K562 (cell line): Measurements from ENCODE around the gene PILRA. TPM values are rescaled to one million over a fixed set of nuclear protein-coding genes. Genes with fewer than 3 reads are reported as not detected.

Experiments
- ATAC-seq: fragments of 200-7000 bp; cut with Tn5 transposase; 3 replicates; pipeline ENCODE4 v1.9.1; 2020; ENCODE audit warnings: moderate library complexity
- BruUV-seq: library from RNA; stranded (reverse); fragments of 400-500 nt; replicated peaks from 2 replicates; lab custom pipeline; 2021; lab: Mats Ljungman, UMichigan
- CTCF ChIA-PET: fragments of 300-600 bp; formaldehyde crosslinking; extraction: SDS; loops from one replicate; lab custom pipeline; 2021; ENCODE audit warnings: low intra/inter-chr PET ratio; lab: Yijun Ruan, JAX
- POLR2A ChIA-PET: fragments of 300-600, 350-650 bp; sonication (Branson Sonifier 250); formaldehyde crosslinking; extraction: SDS; loops from one replicate; lab custom pipeline; 2021; ENCODE audit warnings: antibody characterized with exemption, inconsistent platforms; lab: Yijun Ruan, JAX
- DNase-seq, 4 experiments: peaks; one replicate each; pipeline versions ENCODE4 v3.0.0 to v3.0.0-alpha.2; 2011 to 2018; ENCODE audit warnings: low spot score in 3 of 4, mixed read lengths in 3 of 4; ENCODE audit errors: extremely low read depth in 1 of 4
- FAIRE-seq: peaks from 2 replicates; lab custom pipeline; 2011; peaks lifted over from hg19 to GRCh38; lab: Jason Lieb, UNC
- H2AFZ ChIP-seq: 2 replicates; pipeline ENCODE4 v1.6.0; 2011; ENCODE audit warnings: low read depth, low read length, control low read depth, inconsistent platforms
- H3K27ac ChIP-seq: fragments of 200-600 bp; 3 replicates; pipeline ENCODE4 v1.8.0; 2011; ENCODE audit warnings: low read depth, mild to moderate bottlenecking, control low read depth, inconsistent platforms, low read length, moderate library complexity, mixed read lengths; ENCODE audit errors: extremely low read depth
- H3K27me3 ChIP-seq, 2 experiments: fragments of 300-600 bp in 1 of 2; 2 replicates in 1 of 2; 3 replicates in 1 of 2; pipeline versions ENCODE4 v1.6.0 to v1.8.0; 2011; ENCODE audit warnings: inconsistent platforms in 2 of 2, low read length in 2 of 2, mild to moderate bottlenecking in 1 of 2, mixed read lengths in 1 of 2, moderate library complexity in 1 of 2; ENCODE audit not compliant: control insufficient read depth in 2 of 2, insufficient read depth in 2 of 2
- H3K36me3 ChIP-seq: fragments of 300-600 bp; 3 replicates; pipeline ENCODE4 v1.8.0; 2011; ENCODE audit warnings: mild to moderate bottlenecking, low read length, inconsistent platforms; ENCODE audit not compliant: control insufficient read depth, insufficient read depth
- H3K4me1 ChIP-seq, 2 experiments: fragments of 200-600 bp in 1 of 2; replicated peaks in 1 of 2; 2 replicates in 1 of 2; 3 replicates in 1 of 2; pipeline versions ENCODE4 v1.5.1 to v1.8.0; 2011; ENCODE audit warnings: inconsistent platforms in 2 of 2, low read length in 2 of 2, mild to moderate bottlenecking in 1 of 2, mixed read lengths in 1 of 2, moderate library complexity in 1 of 2; ENCODE audit not compliant: control insufficient read depth in 2 of 2, insufficient read depth in 2 of 2
- H3K4me2 ChIP-seq: 2 replicates; pipeline ENCODE4 v1.6.1; 2011; ENCODE audit warnings: low read length, control low read depth, inconsistent platforms, mixed read lengths; ENCODE audit not compliant: insufficient read depth
- H3K4me3 ChIP-seq: fragments of 200-600 bp; sonication (generic), shearing (Covaris generic); 2 replicates; pipeline ENCODE4 v1.5.1; 2016; ENCODE audit warnings: control low read depth, inconsistent platforms
- H3K79me2 ChIP-seq: fragments of 200-600 bp; 3 replicates; pipeline ENCODE4 v1.8.0; 2011; ENCODE audit warnings: low read length, inconsistent platforms; ENCODE audit not compliant: control insufficient read depth, insufficient read depth
- H3K9ac ChIP-seq, 2 experiments: 2 replicates each; pipeline versions ENCODE4 v1.6.0 to v1.6.1; 2011; ENCODE audit warnings: low read depth in 2 of 2, low read length in 2 of 2, control low read depth in 1 of 2, inconsistent platforms in 1 of 2, mild to moderate bottlenecking in 1 of 2, mixed read lengths in 1 of 2; ENCODE audit not compliant: insufficient read depth in 1 of 2
- H3K9me1 ChIP-seq: one replicate; pipeline ENCODE4 v1.6.0; 2011; ENCODE audit warnings: inconsistent platforms, mild to moderate bottlenecking, low read length, moderate library complexity; ENCODE audit not compliant: control insufficient read depth, insufficient read depth
- H3K9me3 ChIP-seq: replicated peaks from 2 replicates; pipeline ENCODE4 v1.5.1; 2011; ENCODE audit warnings: low read depth, low read length, inconsistent platforms; ENCODE audit not compliant: control insufficient read depth, insufficient read depth
- H4K20me1 ChIP-seq: replicated peaks from 2 replicates; pipeline ENCODE4 v1.6.1; 2011; ENCODE audit warnings: low read length, inconsistent platforms, mixed read lengths; ENCODE audit not compliant: control insufficient read depth, insufficient read depth
- E2F1 ChIP-seq: sonication (generic); formaldehyde crosslinking; IDR thresholded peaks from 2 replicates; pipeline ENCODE4 v1.8.1; 2023; ENCODE audit warnings: mild to moderate bottlenecking, missing genetic modification reagents, moderate library complexity
- ESRRB ChIP-seq: fragments of 250-450 bp; sonication (Bioruptor Pico); IDR thresholded peaks from 2 replicates; pipeline ENCODE4 v1.5.0; 2020; ENCODE audit warnings: mild to moderate bottlenecking, moderate library complexity, borderline replicate concordance
- ETV6 ChIP-seq, 3 experiments: fragments of 150-350 bp in 1 of 3; sonication (generic) in 1 of 3; formaldehyde crosslinking in 1 of 3; IDR thresholded peaks; 2 replicates each; pipeline versions ENCODE4 v1.6.1 to v1.8.0; 2014 to 2022; ENCODE audit warnings: borderline replicate concordance in 2 of 3, low read depth in 2 of 3, antibody characterized with exemption in 1 of 3, low read length in 1 of 3, mild to moderate bottlenecking in 1 of 3, missing genetic modification reagents in 1 of 3
- HINFP ChIP-seq: fragments of 450-650 bp; conservative IDR thresholded peaks from 2 replicates; pipeline ENCODE4 v1.6.1; 2016; ENCODE audit warnings: missing genetic modification characterization, low read depth, mild to moderate bottlenecking, control low read depth, missing compliant biosample characterization
- KDM1A ChIP-seq, 2 experiments: fragments of 450-650 bp; IDR thresholded peaks; 2 replicates each; pipeline ENCODE4 v1.6.1; 2016; ENCODE audit warnings: mild to moderate bottlenecking in 2 of 2
- PHB2 ChIP-seq: fragments of 450-650 bp; IDR thresholded peaks from 2 replicates; pipeline ENCODE4 v1.6.1; 2017; ENCODE audit warnings: low read depth
- SIN3A ChIP-seq, 2 experiments: fragments of 150-350 bp in 1 of 2; IDR thresholded peaks; 2 replicates each; pipeline ENCODE4 v1.6.1; 2011 to 2016; ENCODE audit warnings: borderline replicate concordance in 2 of 2, low read depth in 2 of 2, low read length in 2 of 2, mild to moderate bottlenecking in 2 of 2, moderate library complexity in 2 of 2; ENCODE audit not compliant: control insufficient read depth in 1 of 2
- SRSF1 ChIP-seq: fragments of 200-400 bp; formaldehyde crosslinking; IDR thresholded peaks from 2 replicates; pipeline ENCODE4 v1.6.1; 2017; ENCODE audit warnings: mild to moderate bottlenecking, low read depth, low read length, moderate library complexity
- XRCC4 ChIP-seq: IDR thresholded peaks from one replicate; pipeline ENCODE4 v1.6.1; 2011; ENCODE audit not compliant: insufficient read depth, insufficient read length; ENCODE audit errors: extremely low read depth
- ZC3H11A ChIP-seq: IDR thresholded peaks from 2 replicates; pipeline ENCODE4 v1.6.1; 2012; ENCODE audit warnings: low read depth, low read length, improper control_type of control experiment
- ZHX1 ChIP-seq: fragments of 150-350 bp; conservative IDR thresholded peaks from 2 replicates; pipeline ENCODE4 v1.6.1; 2014; ENCODE audit warnings: low read length
- WGBS: fragments of 100-300 bp; shearing (Covaris generic); methylation state at CpG from one replicate; pipeline ENCODE4 v1.1.6; 2016; ENCODE audit warnings: low coverage, mixed read lengths; ENCODE audit not compliant: insufficient coverage; ENCODE audit errors: missing lambda C conversion rate; 5-methylcytosine and 5-hydroxymethylcytosine counted together
- in situ Hi-C: fragments of 300-500 bp; cut with MboI; formaldehyde crosslinking; loops from 4 replicates; pipeline ENCODE4 v1.15.0; 2018; ENCODE audit warnings: inconsistent platforms, mixed read lengths
- intact Hi-C: fragments of 100-400 bp; cut with micrococcal nuclease; formaldehyde crosslinking; loops from 2 replicates; pipeline ENCODE4 v1.14.2; 2022
- polyA plus RNA-seq, 8 experiments: library from polyadenylated mRNA; depleted of rRNA in 4 of 8; stranded (reverse) in 5 of 8; unstranded in 3 of 8; fragments of >200 nt; fragmentation: Nextera tagmentation in 2 of 8; fragmentation: Illumina TruSeq in 1 of 8; extraction: Ambion mirVana in 2 of 8; extraction: Trizol in 1 of 8; gene quantifications; 2 replicates each; pipeline versions ENCODE4 v1.2.1 to v1.2.3, GENCODE V29; 2011 to 2014; ENCODE audit warnings: inconsistent platforms in 1 of 8, missing spikeins in 1 of 8
- total RNA-seq, 7 experiments: library from RNA; depleted of rRNA in 6 of 7; stranded (reverse); fragments of >200 nt in 6 of 7; fragmentation: Illumina TruSeq in 2 of 7; extraction: Trizol in 2 of 7; gene quantifications; 2 replicates each; pipeline versions ENCODE4 v1.2.1 to v1.2.3, GENCODE V29; 2011 to 2021; ENCODE audit warnings: low replicate concordance in 1 of 7

Gene PILRA
- total and polyA plus RNA-seq, 9 of the 15 experiments (the other 6 are each of a cell fraction or from before 2014, with no cell fraction given), result 0.13 to 1.8 (median 0.62) TPM

DNA sequence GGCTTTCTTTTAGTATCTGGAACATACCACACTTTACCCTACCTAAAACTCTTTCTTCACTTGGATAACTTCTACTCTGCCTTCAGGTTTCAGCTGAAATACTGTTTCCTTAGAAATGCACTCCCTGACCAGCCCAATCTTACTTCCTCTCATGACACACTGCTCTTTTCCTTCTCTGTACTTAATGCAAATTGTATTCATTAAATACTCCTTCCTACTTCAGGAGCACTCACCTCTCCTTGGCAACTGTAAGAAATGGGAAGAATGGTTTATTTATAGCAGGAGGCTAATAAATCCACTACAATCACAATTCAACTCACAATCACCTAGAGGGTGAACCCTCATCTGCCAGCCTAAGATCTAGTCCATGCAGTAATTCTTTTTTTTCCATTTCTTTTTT, 40.1 kb downstream of the PILRA start (continued):
- TF ChIP-seq SRSF1 (no peak), ZC3H11A (no peak)

- Histone ChIP-seq H3K36me3 (no peaks in the 10 kb centered on the region), H3K4me3 (no peak overlapping the region), H3K27me3 (peaks cover 7 to 15% of the 10 kb centered on the region in 2 experiments; a peak in 4 of 5 replicates), H4K20me1 (no peaks in the 10 kb centered on the region), H3K79me2 (no peaks in the 10 kb centered on the region), H3K9me3 (no peaks in the 10 kb centered on the region), H3K9me1 (no peaks in the 10 kb centered on the region), H3K27ac (no peak overlapping the region), H3K4me1 (no peaks in the 10 kb centered on the region), H3K9ac (no peak overlapping the region), H3K4me2 (no peak overlapping the region), H2AFZ (no peak overlapping the region)
- ChIA-PET CTCF (no interaction called here), POLR2A (interaction anchor here (0.7 to 4.2 kb wide), 2 partner anchors 15 to 134 kb away, joined by 3 to 33 read pairs; partner anchors contain the start of genes MEPCE and ZCWPW1)
- in situ Hi-C loops, result no loop called here
- intact Hi-C loops, result no loop called here
- no peak for FAIRE-seq
- DNase-seq, result no peak
- no peak for ATAC-seq
- BruUV-seq, result no TSS peak
- 30% methylated on average over 1 of the region's 1 CpG for WGBS
- no peak for TF ChIP-seq HINFP (tag)
- TF ChIP-seq XRCC4, result no peak
- TF ChIP-seq SIN3A (IDR thresholded peaks at IDR 0.05; ENCODE audit: borderline replicate concordance in 2 of 2, control insufficient read depth in 1 of 2, low read depth in 2 of 2, low read length in 2 of 2), result no peak
- TF ChIP-seq PHB2, result no peak
- no peak for TF ChIP-seq ZHX1
- no peak for TF ChIP-seq E2F1 (CRISPR knock-in tag)
- no peak for TF ChIP-seq ESRRB
- TF ChIP-seq ETV6 (IDR thresholded peaks at IDR 0.05; ENCODE audit: borderline replicate concordance in 1 of 2, low read depth in 2 of 2, low read length in 1 of 2), result no peak
- TF ChIP-seq ETV6 (CRISPR knock-in tag; IDR thresholded peaks at IDR 0.05; ENCODE audit: borderline replicate concordance), result no peak
- TF ChIP-seq KDM1A (IDR thresholded peaks at IDR 0.05), result no peak
Measured at GRCh38 chr7:100413889-100414288, 40.6 kb downstream of the PILRA start.
